Muscle of back (tissue), 11 donors: ENCODE data around the gene COL4A1. TPM values are rescaled to one million over a fixed set of nuclear protein-coding genes. Genes with fewer than 3 reads are reported as not detected.

Experiments
- DNase-seq, 3 donors: peaks; one replicate each; pipeline versions ENCODE4 v3.0.0 to v3.0.0-alpha.2; 2013
- polyA plus RNA-seq, 10 donors: library from polyadenylated mRNA; unstranded; fragments of 120-200 nt; gene quantifications; one replicate each; pipeline ENCODE4 v1.2.1, GENCODE V29; 2013; ENCODE audit not compliant: insufficient read length in 10 of 10

The COL4A1 gene
- polyA plus RNA-seq, 10 donors, result 614 to 866 (median 684) TPM

- DNase-seq, result no peak
Observed at GRCh38 chr13:110199046-110199831, 107.7 kb downstream of the COL4A1 start.

DNA sequence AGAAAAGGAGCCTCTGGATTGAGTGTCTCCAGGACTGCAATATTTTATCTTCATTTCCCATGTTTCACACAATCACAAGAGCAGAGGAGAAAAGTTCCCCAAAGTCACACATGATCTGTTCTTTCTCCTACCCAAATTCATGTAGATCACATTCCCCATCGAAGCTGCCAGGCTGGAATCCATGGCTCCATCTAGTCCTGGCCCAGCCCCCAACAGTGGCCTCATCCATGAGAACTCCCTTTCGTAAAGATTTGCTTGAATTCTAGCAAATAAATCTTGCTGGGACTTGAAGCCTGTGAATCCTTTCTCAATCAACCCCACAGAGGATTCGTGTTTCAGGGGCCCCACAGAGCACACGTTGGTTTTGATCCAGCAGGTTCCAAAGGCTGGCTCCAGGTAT is 109.5 kb downstream of the COL4A1 start:
- no peak for DNase-seq

DNA sequence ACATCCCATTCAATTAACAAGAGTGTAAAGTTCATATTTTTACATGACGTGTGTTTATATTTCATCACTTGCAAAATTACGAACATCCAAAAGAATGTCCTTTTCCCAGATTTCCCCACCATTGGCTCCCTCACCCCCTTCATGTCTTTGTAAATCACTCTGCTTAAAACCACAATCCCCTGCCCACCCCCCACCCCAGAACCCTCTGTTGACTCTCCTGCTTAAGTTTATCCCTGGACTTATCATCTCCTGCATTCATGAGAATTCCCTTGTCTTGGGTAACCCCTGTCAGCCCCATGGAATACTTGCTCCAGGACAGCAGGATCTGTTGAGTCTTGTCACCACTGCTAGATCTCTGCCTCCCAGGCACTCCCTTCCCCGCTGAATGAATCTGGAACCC is 109.9 kb downstream of the COL4A1 start:
- peak in 1 of 3 donors; percentile 27 for DNase-seq

DNA sequence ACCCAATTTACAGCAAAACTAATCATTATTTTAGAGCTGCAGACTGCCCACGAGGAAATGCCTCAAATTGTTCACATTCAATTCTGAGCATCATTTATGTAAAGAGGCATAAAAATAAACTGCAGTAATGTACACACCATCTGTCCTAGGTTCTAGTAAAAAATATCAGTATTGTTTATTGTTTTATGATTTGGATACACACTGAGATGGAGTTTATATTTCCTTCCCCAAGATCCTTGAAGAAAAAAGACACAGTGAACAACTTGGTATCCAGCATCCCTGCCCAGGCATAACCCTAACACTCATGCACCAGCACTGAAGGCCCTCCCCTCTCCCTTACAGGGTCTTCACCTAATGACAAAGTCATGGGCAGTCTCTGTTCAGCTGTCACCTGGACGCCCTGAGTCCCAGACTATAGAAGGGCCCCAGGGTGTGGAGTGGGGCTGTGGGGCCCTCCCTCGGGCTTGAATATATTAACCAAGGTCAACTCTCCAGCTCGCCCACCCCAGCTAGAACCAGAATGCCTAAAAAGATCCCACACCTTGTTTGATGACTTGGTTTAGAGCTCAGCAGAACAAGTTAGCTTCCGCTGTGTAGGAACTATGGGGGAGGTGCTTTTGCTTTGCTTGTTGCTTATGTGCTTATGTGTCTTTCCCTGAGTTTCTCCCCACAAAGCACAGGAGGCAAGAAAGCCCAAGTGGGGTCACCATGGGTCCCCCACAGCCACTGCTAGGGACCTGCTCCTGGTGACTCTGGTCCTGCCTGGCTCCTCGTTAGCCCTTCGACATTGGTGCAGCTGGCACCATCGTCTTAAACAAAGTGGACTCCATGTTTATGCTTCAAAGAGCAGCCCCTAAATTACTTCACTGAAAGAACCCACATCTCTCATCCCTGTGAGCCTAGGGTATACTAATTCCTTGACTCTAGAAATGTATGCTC is 111.1 kb downstream of the COL4A1 start:
- no peak for DNase-seq

DNA sequence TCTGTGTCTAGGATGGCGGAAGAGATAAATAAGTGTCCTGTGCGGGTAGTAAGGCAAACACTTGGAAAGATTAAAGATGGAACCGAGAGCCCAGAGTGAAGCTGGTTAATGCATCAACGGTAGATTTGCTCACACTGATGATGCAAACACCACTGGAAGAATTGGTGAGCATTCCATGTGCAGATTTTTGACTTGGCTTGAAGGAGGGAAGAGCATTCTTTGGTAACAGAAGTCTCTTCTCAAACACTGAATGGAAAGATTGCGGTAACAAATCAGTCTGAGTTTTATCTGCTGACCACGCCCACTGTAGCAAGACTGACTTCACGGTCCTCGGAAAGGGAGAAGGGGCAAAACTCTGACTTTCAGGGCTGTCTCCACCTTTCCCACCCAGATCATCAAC is 112.5 kb downstream of the COL4A1 start:
- DNase-seq, result no peak

DNA sequence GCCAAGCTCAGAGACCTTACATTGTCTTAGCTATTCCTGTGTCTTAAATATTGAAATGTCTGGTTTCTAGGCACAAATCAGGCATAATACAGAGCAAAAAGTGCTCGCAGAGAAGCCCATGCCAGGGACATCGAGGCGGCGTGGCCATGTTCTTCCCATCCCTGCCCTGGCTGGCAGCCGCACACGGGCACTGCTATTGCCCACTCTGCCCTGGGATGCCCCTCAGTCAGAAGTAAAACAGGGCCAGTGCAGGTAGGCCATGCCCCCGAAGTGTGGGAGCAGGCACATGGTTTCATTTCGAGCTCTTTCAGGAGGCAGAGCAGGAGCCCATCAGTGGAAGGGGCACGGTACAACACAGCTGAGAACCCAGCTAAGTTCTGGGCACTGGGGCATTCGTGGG is 113.5 kb downstream of the COL4A1 start:
- DNase-seq, result no peak

DNA sequence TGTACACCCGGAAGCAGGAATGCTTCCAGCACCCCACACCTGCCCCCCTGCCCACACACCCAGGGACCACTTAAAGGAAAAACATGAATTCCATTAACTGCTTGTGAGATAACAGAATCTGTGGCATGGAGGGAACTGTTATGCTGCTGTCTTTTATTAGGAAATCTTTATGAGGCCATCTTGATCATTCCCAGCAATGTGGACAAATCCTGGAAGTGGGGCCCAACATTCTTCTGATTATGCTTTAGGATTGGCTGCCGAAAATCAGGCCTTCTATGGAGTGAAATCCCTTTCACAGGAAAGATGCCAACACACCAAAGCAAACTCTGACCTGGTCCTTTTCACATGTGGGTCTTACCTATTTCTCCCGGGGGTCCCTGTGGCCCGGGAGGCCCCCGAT is 114.5 kb downstream of the COL4A1 start:
- no peak for DNase-seq

- peak in 2 of 3 donors; percentile 13 to 67 for DNase-seq
Observed at GRCh38 chr13:110187641-110188161, 119.3 kb downstream of the COL4A1 start.

DNA sequence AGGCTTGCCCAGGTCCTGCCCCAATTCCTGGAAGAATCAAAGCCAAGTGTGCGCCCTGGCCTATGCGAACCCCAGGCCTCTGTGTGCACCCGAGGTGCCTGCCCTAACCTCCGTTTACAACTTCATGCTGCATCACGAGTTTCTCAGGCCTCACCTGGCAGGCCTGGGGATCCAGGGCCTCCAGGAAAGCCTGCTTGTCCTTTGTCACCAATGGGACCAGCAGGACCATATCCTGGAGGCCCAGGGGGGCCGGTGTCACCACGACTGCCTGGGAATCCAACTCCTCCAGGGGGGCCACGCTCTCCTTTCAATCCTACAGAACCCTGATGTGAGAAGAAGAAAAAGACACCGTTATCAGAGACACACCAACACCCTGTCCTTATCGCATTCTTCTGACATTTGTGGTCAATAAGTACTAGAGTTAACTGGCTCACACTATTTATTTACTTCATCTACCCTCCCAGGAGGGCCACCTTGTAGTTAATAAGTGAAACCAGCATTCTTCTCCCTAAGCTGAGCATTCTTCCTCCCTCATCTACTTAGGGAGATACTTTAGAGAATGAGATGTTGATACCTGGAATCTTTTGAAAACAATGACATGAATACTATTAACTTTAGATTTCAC is 120.6 kb downstream of the COL4A1 start:
- DNase-seq, result no peak

DNA sequence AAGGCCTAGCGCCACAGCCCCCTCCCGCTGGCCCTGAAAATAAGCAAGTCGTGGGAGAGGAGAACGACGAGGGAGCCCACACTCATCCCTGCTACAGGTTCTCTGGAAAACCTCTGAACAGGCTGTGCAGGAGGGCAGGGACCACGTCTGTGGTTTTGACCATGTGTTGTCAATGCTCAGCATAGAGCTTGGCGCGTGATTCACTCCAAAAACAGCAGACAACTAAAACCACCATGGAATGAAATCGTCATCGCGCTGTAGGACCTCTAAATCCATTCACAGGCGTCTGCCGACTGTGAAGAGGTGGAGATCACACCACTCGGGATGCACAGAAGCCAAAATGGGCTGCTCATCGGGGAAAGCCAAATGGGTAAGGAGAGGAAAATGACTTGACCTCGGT is 121.3 kb downstream of the COL4A1 start:
- DNase-seq, result no peak

DNA sequence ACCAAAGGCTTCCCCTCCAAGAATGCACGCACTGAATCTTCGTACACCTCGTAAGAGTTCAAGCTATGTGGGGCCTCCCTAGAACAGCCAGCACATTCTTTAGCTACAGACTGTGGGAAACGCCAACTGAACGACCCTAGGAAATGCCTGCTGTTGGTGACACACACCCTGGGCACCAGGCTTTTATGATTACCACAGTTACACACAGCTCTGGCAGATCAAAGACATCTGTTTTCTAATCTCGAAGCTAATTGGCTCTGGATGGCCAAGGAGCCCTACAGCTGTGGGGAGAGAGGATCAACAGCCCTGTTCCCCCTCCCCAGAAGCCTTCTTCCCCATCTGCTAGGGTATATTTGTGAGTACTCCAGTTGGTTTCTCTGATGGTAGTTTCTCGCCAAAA is 123.0 kb downstream of the COL4A1 start:
- no peak for DNase-seq

DNA sequence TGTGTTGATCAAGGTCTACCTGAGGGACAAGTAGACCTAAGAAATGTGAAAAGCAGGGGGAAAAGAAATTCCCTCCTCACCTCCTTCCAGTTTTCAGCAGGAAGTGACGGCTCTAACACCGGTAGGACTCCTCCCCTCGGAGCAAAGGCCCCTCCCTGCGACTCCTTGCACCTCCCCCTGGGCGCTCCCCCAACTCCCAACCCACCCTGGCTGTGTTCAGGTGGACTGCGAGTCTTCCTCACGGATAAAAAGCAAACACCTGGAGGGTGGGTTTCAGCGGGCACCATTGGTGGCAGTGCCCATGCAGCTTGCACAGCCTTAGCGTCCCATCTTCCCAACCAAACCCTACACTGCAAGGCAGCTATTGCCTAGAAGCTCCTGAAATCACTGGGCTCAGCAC is 124.5 kb downstream of the COL4A1 start:
- DNase-seq, result no peak

- DNase-seq, result no peak
Observed at GRCh38 chr13:110182003-110182402, 125.0 kb downstream of the COL4A1 start.

DNA sequence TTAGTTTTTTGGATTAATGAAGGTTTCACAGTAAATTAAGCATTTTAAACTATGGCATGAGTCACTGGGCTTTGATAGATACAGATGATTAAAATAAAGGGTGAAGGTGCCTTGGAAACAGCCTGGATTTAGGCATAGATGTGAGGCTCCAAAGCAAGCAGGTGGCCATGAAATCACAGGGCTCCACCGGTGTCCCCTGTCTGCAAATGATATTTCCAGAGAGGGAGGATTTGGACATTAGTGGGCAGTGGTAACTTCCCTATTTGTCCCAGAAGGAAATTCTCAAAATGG is 127.2 kb downstream of the COL4A1 start:
- no peak for DNase-seq

- DNase-seq, result no peak
Observed at GRCh38 chr13:110179116-110179856, 127.7 kb downstream of the COL4A1 start.

GRCh38 chr13:110177790-110178189 is 129.2 kb downstream of the COL4A1 start:
- no peak for DNase-seq

GRCh38 chr13:110176431-110176830 is 130.5 kb downstream of the COL4A1 start:
- no peak for DNase-seq

- DNase-seq, result no peak
Observed at GRCh38 chr13:110173247-110173818, 133.6 kb downstream of the COL4A1 start.

- DNase-seq, result peak in 1 of 3 donors; percentile 67
Observed at GRCh38 chr13:110170882-110171281, 136.1 kb downstream of the COL4A1 start.

- no peak for DNase-seq
Observed at GRCh38 chr13:110170020-110170790, 136.8 kb downstream of the COL4A1 start.
